Measurements from ENCODE around the gene PAQR4. TPM values are rescaled to one million over a fixed set of nuclear protein-coding genes. Genes with fewer than 3 reads are reported as not detected.

Gene PAQR4
- total RNA-seq, 4 donors from 2014 or later: 2.8 to 5.6 (median 3.3) TPM

DNA sequence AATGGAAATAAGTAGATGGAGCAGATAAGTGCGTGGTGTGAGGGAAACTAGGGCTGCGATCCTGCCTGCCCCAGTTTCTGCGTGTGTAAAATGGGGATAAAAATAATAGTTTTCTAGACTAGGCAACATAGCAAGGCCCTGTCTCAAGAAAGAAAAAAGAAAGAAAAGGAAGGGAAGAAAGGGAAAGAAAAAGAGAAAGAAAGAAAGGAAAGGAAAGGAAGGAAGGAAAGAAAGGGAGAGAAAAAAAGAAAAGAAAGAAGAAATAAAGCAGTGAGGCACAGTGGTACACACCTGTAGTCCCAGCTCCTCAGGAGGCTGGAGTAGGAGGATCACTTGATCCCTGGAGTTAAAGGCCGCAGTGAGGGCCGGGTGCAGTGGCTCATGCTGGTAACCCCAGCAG, 13.3 kb downstream of the PAQR4 start:
- no peaks in the 10 kb centered on the region for H3K27me3 ChIP-seq
- H3K4me3 ChIP-seq (replicated peaks in 1 of 3): no peak overlapping the region
- DNase-seq: no peak
- intact Hi-C loops (cut with DNase I): no loop called here
- 85 to 88% methylated on average over 5 of the region's 5 CpGs for whole genome bisulfite sequencing, 2 donors
- no peak overlapping the region for H3K27ac ChIP-seq
- H3K9me3 ChIP-seq: no peaks in the 10 kb centered on the region
- H3K4me1 ChIP-seq: peaks cover 8 to 22% of the 10 kb centered on the region in 2 donors
- TF ChIP-seq POLR2A (IDR thresholded peaks at IDR 0.05): no peak
- TF ChIP-seq, protein P1, sequence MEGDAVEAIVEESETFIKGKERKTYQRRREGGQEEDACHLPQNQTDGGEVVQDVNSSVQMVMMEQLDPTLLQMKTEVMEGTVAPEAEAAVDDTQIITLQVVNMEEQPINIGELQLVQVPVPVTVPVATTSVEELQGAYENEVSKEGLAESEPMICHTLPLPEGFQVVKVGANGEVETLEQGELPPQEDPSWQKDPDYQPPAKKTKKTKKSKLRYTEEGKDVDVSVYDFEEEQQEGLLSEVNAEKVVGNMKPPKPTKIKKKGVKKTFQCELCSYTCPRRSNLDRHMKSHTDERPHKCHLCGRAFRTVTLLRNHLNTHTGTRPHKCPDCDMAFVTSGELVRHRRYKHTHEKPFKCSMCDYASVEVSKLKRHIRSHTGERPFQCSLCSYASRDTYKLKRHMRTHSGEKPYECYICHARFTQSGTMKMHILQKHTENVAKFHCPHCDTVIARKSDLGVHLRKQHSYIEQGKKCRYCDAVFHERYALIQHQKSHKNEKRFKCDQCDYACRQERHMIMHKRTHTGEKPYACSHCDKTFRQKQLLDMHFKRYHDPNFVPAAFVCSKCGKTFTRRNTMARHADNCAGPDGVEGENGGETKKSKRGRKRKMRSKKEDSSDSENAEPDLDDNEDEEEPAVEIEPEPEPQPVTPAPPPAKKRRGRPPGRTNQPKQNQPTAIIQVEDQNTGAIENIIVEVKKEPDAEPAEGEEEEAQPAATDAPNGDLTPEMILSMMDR (IDR thresholded peaks at IDR 0.05): no peak
- no peaks in the 10 kb centered on the region for H3K36me3 ChIP-seq

DNA sequence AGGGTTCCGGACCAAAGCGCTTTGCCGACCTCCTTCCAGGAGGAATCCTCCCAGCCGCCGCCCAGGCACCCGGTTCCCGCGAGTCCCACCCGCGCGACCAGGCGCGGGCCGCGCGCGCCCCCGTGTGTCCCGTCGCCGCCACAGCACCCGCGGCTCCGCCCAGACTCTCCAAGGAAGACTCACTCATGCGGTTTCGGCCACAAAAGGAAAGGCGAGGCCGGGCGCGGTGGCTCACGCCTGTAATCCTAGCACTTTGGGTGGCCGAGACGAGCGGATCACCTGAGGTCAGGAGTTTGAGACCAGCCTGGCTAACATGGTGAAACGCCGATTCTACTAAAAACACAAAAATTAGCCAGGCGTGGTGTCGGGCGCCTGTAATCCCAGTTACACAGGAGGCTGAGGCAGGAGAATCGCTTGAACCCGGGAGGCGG, 14.6 kb downstream of the PAQR4 start:
- intact Hi-C loops (cut with DNase I): no loop called here

DNA sequence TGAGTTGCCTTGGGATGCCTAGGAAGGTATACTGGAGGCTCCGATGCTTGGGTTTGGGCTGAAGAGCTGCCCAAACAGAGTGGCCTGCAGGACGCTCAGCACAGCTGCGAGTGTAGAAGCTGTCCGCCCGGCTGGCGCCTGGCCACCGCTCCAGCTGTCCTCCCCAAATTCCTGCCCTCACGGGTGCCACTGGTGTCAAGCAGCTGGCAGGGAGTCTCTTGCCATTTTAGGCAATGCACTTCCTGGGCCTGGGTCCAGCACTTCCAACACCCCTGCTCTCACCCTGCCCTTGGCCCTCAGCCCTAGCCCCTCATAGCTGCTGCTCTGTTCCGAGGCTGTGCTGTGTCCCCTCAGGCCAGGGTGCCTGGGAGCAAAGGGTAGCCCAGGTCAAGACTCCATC, 16.3 kb downstream of the PAQR4 start:
- WGBS, 2 donors: 64 to 77% methylated on average over 5 to 9 of the region's 9 CpGs

More for the DNA sequence above, 14.6 kb downstream of the PAQR4 start:
- peak overlapping the region in 1 of 3 donors; percentile 1 for H3K4me3 ChIP-seq (replicated peaks in 1 of 3)
- H3K27me3 ChIP-seq: no peaks in the 10 kb centered on the region
- H3K27ac ChIP-seq: no peak overlapping the region
- 11 to 26% methylated on average over 13 to 17 of the region's 42 CpGs for WGBS, 2 donors
- H3K36me3 ChIP-seq: no peaks in the 10 kb centered on the region
- peaks cover 8 to 17% of the 10 kb centered on the region in 2 donors for H3K4me1 ChIP-seq
- TF ChIP-seq, protein P1 (IDR thresholded peaks at IDR 0.05): peak; percentile 51 to 99 (median 93)
- peak in 1 of 2 donors; percentile 5 for TF ChIP-seq POLR2A (IDR thresholded peaks at IDR 0.05)
- H3K9me3 ChIP-seq: no peaks in the 10 kb centered on the region
- peak; percentile 78 to 83 for DNase-seq

DNA sequence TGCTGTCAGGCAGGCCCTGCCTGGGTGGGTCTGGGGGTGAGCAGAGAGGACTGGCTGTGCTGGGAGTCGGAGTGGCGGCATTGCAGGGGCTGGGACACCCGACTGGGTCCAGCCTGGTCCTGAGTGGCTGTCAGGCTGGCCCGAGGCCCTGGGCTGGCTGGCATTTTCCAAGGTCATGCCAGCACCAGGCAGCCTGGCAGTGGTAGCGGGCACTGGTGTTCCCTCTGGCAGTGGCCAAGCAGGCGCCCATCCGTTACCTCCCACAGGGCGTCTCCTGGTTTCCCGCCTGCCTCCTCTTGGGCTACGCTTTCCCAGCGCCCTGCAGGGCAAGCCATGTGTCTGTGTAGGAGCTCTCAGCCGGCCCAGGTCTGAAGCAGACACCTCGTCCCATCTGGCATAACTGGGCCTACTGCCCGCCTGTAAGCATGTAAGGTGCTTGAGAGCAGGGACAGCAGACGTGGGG, 16.8 kb downstream of the PAQR4 start:
- TF ChIP-seq, protein P1 (IDR thresholded peaks at IDR 0.05): no peak
- TF ChIP-seq POLR2A (IDR thresholded peaks at IDR 0.05): no peak
- Histone ChIP-seq H3K9me3 (no peaks in the 10 kb centered on the region), H3K4me1 (peaks cover 3 to 10% of the 10 kb centered on the region in 2 donors), H3K4me3 (replicated peaks in 1 of 3) (no peak overlapping the region), H3K27ac (peak overlapping the region in 1 of 3 donors; percentile 47), H3K27me3 (no peaks in the 10 kb centered on the region), H3K36me3 (no peaks in the 10 kb centered on the region)
- peak; percentile 60 to 81 for DNase-seq
- 82 to 85% methylated on average over 3 to 7 of the region's 15 CpGs for WGBS, 2 donors
- intact Hi-C loops (cut with DNase I): no loop called here

More for the DNA sequence above, 16.3 kb downstream of the PAQR4 start:
- Histone ChIP-seq H3K4me1 (peaks cover 3 to 10% of the 10 kb centered on the region in 2 donors), H3K9me3 (no peaks in the 10 kb centered on the region), H3K36me3 (no peaks in the 10 kb centered on the region), H3K4me3 (replicated peaks in 1 of 3) (no peak overlapping the region), H3K27me3 (no peaks in the 10 kb centered on the region), H3K27ac (peak overlapping the region in 1 of 3 donors; percentile 47)
- no peak for TF ChIP-seq POLR2A (IDR thresholded peaks at IDR 0.05)
- TF ChIP-seq, protein P1 (IDR thresholded peaks at IDR 0.05): no peak
- intact Hi-C loops (cut with DNase I): no loop called here
- DNase-seq: peak in 1 of 2 donors; percentile 21

DNA sequence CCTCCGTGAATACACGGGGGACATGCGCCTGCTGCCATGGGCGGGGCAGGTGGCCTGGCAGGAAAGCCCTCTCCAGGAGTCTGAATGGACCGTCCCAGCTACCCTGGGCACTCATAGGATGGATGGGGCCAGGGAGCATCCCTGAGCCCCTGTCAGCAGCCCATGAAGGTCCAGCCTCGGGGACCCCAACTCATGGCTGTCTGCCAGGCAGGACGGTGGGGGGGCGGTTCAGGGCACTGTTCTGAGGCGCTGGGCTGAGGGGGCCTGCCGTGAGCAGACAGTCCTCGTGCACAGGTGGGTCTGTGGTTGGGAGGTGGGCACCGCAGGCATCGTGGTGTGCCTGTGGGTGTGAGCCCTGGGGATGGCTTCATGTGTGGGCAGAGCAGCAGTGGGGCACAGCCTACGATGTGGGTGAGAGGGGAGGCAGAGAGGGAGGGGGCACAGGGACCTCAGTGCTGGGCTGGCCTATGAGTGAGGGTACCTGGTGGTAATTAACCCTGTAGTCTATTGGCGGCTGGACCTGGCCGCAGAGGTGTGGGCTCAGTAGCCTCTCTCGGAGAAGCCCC, 17.6 kb downstream of the PAQR4 start:
- Histone ChIP-seq H3K36me3 (no peaks in the 10 kb centered on the region), H3K4me3 (replicated peaks in 1 of 3) (no peak overlapping the region), H3K9me3 (no peaks in the 10 kb centered on the region), H3K4me1 (peaks cover 3 to 10% of the 10 kb centered on the region in 2 donors), H3K27me3 (no peaks in the 10 kb centered on the region), H3K27ac (no peak overlapping the region)
- no peak for DNase-seq
- intact Hi-C loops (cut with DNase I): no loop called here
- TF ChIP-seq POLR2A (IDR thresholded peaks at IDR 0.05): no peak
- TF ChIP-seq, protein P1 (IDR thresholded peaks at IDR 0.05): no peak
- 77 to 78% methylated on average over 12 of the region's 17 CpGs for WGBS, 2 donors
